ENCODE data around the gene MPPED1. TPM values are rescaled to one million over a fixed set of nuclear protein-coding genes. Genes with fewer than 3 reads are reported as not detected.
A peak's percentile ranks its signal among the peaks of the same experiment; 100 is the strongest.

The MPPED1 gene
- total and polyA plus RNA-seq, 2 of the 13 experiments (the other 11 are each of a cell fraction or from before 2014, with no cell fraction given) = 0.77 TPM; not detected in 1

GRCh38 chr22:43377896-43378704 is 33.7 kb upstream of the MPPED1 start (continued):
- TF ChIP-seq, protein P1, sequence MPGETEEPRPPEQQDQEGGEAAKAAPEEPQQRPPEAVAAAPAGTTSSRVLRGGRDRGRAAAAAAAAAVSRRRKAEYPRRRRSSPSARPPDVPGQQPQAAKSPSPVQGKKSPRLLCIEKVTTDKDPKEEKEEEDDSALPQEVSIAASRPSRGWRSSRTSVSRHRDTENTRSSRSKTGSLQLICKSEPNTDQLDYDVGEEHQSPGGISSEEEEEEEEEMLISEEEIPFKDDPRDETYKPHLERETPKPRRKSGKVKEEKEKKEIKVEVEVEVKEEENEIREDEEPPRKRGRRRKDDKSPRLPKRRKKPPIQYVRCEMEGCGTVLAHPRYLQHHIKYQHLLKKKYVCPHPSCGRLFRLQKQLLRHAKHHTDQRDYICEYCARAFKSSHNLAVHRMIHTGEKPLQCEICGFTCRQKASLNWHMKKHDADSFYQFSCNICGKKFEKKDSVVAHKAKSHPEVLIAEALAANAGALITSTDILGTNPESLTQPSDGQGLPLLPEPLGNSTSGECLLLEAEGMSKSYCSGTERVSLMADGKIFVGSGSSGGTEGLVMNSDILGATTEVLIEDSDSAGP (CRISPR knock-in tag; IDR thresholded peaks at IDR 0.05; ENCODE audit: borderline replicate concordance) = no peak
- TF ChIP-seq IRF2 (CRISPR knock-in tag; IDR thresholded peaks at IDR 0.05) (0 out of 2 replicates have a peak, but pooled peaks have one; percentile 28), NCOA2 (CRISPR knock-in tag; IDR thresholded peaks at IDR 0.05) (peak; percentile 84), ZNF335 (CRISPR knock-in tag; IDR thresholded peaks at IDR 0.05) (0 out of 2 replicates have a peak, but pooled peaks have one; percentile 25), ZNF362 (CRISPR knock-in tag; IDR thresholded peaks at IDR 0.05; ENCODE audit: borderline replicate concordance) (peak; percentile 75), E2F2 (CRISPR knock-in tag; IDR thresholded peaks at IDR 0.05; ENCODE audit: borderline replicate concordance) (no peak), TEAD3 (CRISPR knock-in tag; optimal IDR thresholded peaks at IDR 0.05; ENCODE audit: borderline replicate concordance) (peak; percentile 54), MAFG (CRISPR knock-in tag; IDR thresholded peaks at IDR 0.05) (no peak), ZNF503 (CRISPR knock-in tag; IDR thresholded peaks at IDR 0.05) (peak; percentile 69), FOSL2 (CRISPR knock-in tag; IDR thresholded peaks at IDR 0.05) (peak; percentile 36; the same call in 1 of the 2 replicates), SP2 (CRISPR knock-in tag; IDR thresholded peaks at IDR 0.05) (no peak), ZNF816 (CRISPR knock-in tag; IDR thresholded peaks at IDR 0.05; ENCODE audit: borderline replicate concordance) (no peak), ZNF703 (CRISPR knock-in tag; IDR thresholded peaks at IDR 0.05; ENCODE audit: borderline replicate concordance) (no peak), ZNF12 (CRISPR knock-in tag; IDR thresholded peaks at IDR 0.05) (0 out of 2 replicates have a peak, but pooled peaks have one; percentile 28), ZNF75D (CRISPR knock-in tag; IDR thresholded peaks at IDR 0.05; ENCODE audit: borderline replicate concordance) (no peak), PHF5A (CRISPR knock-in tag; IDR thresholded peaks at IDR 0.05; ENCODE audit: low read depth, unreplicated experiment) (no peak)
- TF ChIP-seq, protein P2, sequence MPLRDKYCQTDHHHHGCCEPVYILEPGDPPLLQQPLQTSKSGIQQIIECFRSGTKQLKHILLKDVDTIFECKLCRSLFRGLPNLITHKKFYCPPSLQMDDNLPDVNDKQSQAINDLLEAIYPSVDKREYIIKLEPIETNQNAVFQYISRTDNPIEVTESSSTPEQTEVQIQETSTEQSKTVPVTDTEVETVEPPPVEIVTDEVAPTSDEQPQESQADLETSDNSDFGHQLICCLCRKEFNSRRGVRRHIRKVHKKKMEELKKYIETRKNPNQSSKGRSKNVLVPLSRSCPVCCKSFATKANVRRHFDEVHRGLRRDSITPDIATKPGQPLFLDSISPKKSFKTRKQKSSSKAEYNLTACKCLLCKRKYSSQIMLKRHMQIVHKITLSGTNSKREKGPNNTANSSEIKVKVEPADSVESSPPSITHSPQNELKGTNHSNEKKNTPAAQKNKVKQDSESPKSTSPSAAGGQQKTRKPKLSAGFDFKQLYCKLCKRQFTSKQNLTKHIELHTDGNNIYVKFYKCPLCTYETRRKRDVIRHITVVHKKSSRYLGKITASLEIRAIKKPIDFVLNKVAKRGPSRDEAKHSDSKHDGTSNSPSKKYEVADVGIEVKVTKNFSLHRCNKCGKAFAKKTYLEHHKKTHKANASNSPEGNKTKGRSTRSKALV (CRISPR knock-in tag; IDR thresholded peaks at IDR 0.05) = peak; percentile 36; the same call in 1 of the 2 replicates
- TF ChIP-seq, protein P3, sequence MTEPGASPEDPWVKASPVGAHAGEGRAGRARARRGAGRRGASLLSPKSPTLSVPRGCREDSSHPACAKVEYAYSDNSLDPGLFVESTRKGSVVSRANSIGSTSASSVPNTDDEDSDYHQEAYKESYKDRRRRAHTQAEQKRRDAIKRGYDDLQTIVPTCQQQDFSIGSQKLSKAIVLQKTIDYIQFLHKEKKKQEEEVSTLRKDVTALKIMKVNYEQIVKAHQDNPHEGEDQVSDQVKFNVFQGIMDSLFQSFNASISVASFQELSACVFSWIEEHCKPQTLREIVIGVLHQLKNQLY (CRISPR knock-in tag; IDR thresholded peaks at IDR 0.05) = peak; percentile 67; the same call in 1 of the 2 replicates
